Endothelial cell of umbilical vein (primary cell): ENCODE results near the gene NSMCE1. TPM values are rescaled to one million over a fixed set of nuclear protein-coding genes. Genes with fewer than 3 reads are reported as not detected.

Experiments
- BruUV-seq: library from RNA; stranded (reverse); fragments of 400-500 nt; replicated peaks from 2 replicates; lab custom pipeline; 2021; lab: Mats Ljungman, UMichigan
- CTCF ChIA-PET: fragments of 300-600, 350-600 bp; sonication (Branson Sonifier 250); formaldehyde crosslinking; loops from one replicate; lab custom pipeline; 2021; ENCODE audit warnings: antibody characterized with exemption, inconsistent platforms; lab: Charles Lee
- POLR2A ChIA-PET: fragments of 300-600, 350-600 bp; sonication (Branson Sonifier 250); formaldehyde crosslinking; loops from one replicate; lab custom pipeline; 2021; ENCODE audit warnings: antibody characterized with exemption, inconsistent platforms; lab: Charles Lee
- DNase-seq: peaks from one replicate; pipeline ENCODE4 v3.0.0-alpha.2; 2011; ENCODE audit warnings: low read depth, low spot score
- FAIRE-seq: peaks from 2 replicates; lab custom pipeline; 2011; peaks lifted over from hg19 to GRCh38; lab: Jason Lieb, UNC
- H2AFZ ChIP-seq: 2 replicates; pipeline ENCODE4 v1.6.0; 2012; ENCODE audit warnings: low read depth, low read length, control low read depth, inconsistent platforms
- H3K27ac ChIP-seq: 2 replicates; pipeline ENCODE4 v1.5.1; 2011; ENCODE audit warnings: low read depth, mild to moderate bottlenecking, control low read depth, low read length, moderate library complexity; ENCODE audit not compliant: insufficient read depth
- H3K27me3 ChIP-seq, 2 experiments: 2 replicates each; pipeline versions ENCODE4 v1.6.0 to v1.6.1; 2011; ENCODE audit warnings: low read length in 2 of 2, mixed read lengths in 1 of 2; ENCODE audit not compliant: control insufficient read depth in 2 of 2, insufficient read depth in 2 of 2
- H3K36me3 ChIP-seq, 2 experiments: 2 replicates in 1 of 2; 3 replicates in 1 of 2; pipeline ENCODE4 v1.5.1; 2011; ENCODE audit warnings: low read length in 2 of 2, mild to moderate bottlenecking in 1 of 2, moderate library complexity in 1 of 2; ENCODE audit not compliant: control insufficient read depth in 2 of 2, insufficient read depth in 2 of 2; ENCODE audit errors: extremely low read depth in 1 of 2
- H3K4me1 ChIP-seq: 3 replicates; pipeline ENCODE4 v1.5.1; 2011; ENCODE audit warnings: mild to moderate bottlenecking, low read length; ENCODE audit not compliant: control insufficient read depth, insufficient read depth; ENCODE audit errors: extremely low read depth
- H3K4me2 ChIP-seq: 2 replicates; pipeline ENCODE4 v1.6.1; 2011; ENCODE audit warnings: low read length, control low read depth, mixed read lengths; ENCODE audit not compliant: insufficient read depth
- H3K4me3 ChIP-seq, 3 experiments: fragments of 200-600 bp in 1 of 3; sonication (generic), shearing (Covaris generic) in 1 of 3; replicated peaks in 1 of 3; 2 replicates each; pipeline ENCODE4 v1.5.1; 2011 to 2016; ENCODE audit warnings: control low read depth in 3 of 3, low read length in 3 of 3, mild to moderate bottlenecking in 2 of 3, inconsistent platforms in 1 of 3, low read depth in 1 of 3, moderate library complexity in 1 of 3; ENCODE audit not compliant: insufficient read depth in 1 of 3
- H3K79me2 ChIP-seq: 2 replicates; pipeline ENCODE4 v1.6.0; 2012; ENCODE audit warnings: low read length, inconsistent platforms; ENCODE audit not compliant: control insufficient read depth, insufficient read depth
- H3K9ac ChIP-seq: replicated peaks from 2 replicates; pipeline ENCODE3; 2011; ENCODE audit warnings: low read length, control low read depth; ENCODE audit not compliant: insufficient read depth; ENCODE audit errors: extremely low read depth
- H3K9me1 ChIP-seq: replicated peaks from 3 replicates; pipeline ENCODE4 v1.6.0; 2011; ENCODE audit warnings: mild to moderate bottlenecking, low read length; ENCODE audit not compliant: control insufficient read depth, insufficient read depth; ENCODE audit errors: extremely low read depth
- H3K9me3 ChIP-seq: replicated peaks from 2 replicates; pipeline ENCODE4 v1.5.1; 2012; ENCODE audit warnings: low read length, inconsistent platforms; ENCODE audit not compliant: control insufficient read depth, insufficient read depth
- H4K20me1 ChIP-seq: replicated peaks from 2 replicates; pipeline ENCODE3; 2011; ENCODE audit warnings: mild to moderate bottlenecking, low read length; ENCODE audit not compliant: control insufficient read depth, insufficient read depth; ENCODE audit errors: extremely low read depth
- EZH2 ChIP-seq: IDR thresholded peaks from 2 replicates; pipeline ENCODE4 v1.6.1; 2012; ENCODE audit warnings: borderline replicate concordance, low read depth, mild to moderate bottlenecking, moderate library complexity, low read length, inconsistent platforms; ENCODE audit not compliant: severe bottlenecking
- FOS ChIP-seq: IDR thresholded peaks from 2 replicates; pipeline ENCODE4 v1.6.1; 2011; ENCODE audit warnings: mild to moderate bottlenecking, low read length, moderate library complexity, borderline replicate concordance; ENCODE audit not compliant: insufficient read depth
- GATA2 ChIP-seq: IDR thresholded peaks from 2 replicates; pipeline ENCODE4 v1.7.0; 2011; ENCODE audit warnings: low read depth, mild to moderate bottlenecking, moderate library complexity, mixed read lengths, low read length; ENCODE audit not compliant: insufficient read length, insufficient read depth
- JUN ChIP-seq: IDR thresholded peaks from 2 replicates; pipeline ENCODE4 v1.6.1; 2011; ENCODE audit warnings: borderline replicate concordance, low read depth; ENCODE audit not compliant: insufficient read length, insufficient read depth
- MYC ChIP-seq: IDR thresholded peaks from one replicate; pipeline ENCODE4 v1.6.1; 2011; ENCODE audit warnings: mild to moderate bottlenecking, low read depth, low read length
- POLR2A ChIP-seq: IDR thresholded peaks from 2 replicates; pipeline ENCODE4 v1.6.1; 2012; ENCODE audit warnings: low read depth, mild to moderate bottlenecking, control low read depth, low read length
- POLR2AphosphoS5 ChIP-seq: IDR thresholded peaks from 2 replicates; pipeline ENCODE4 v1.6.1; 2012; ENCODE audit warnings: low read depth, mild to moderate bottlenecking, control low read depth, low read length, moderate library complexity; ENCODE audit not compliant: insufficient read depth
- dilution Hi-C: fragments of 300-500 bp; cut with MboI; formaldehyde crosslinking; loops from one replicate; pipeline ENCODE4 v1.15.0; 2019; ENCODE audit warnings: low sequenced_read_pairs; ENCODE audit not compliant: extremely low pct_ligation_motif_present
- intact Hi-C: fragments of 100-400 bp; cut with micrococcal nuclease; formaldehyde crosslinking; loops from one replicate; pipeline ENCODE4 v1.10.0; 2022
- polyA plus RNA-seq, 4 experiments: library from polyadenylated mRNA; depleted of rRNA in 3 of 4; stranded (reverse) in 3 of 4; unstranded in 1 of 4; fragments of >200 nt; gene quantifications; 2 replicates each; pipeline versions ENCODE4 v1.2.1 to v1.2.3, GENCODE V29; 2011 to 2012; ENCODE audit warnings: missing spikeins in 1 of 4
- total RNA-seq: library from RNA; stranded (reverse); gene quantifications from 2 replicates; pipeline ENCODE4 v1.2.3, GENCODE V29; 2021
- TF ChIP-seq, protein P1 (sequence below): IDR thresholded peaks from 2 replicates; pipeline ENCODE4 v1.6.1; 2011; ENCODE audit not compliant: insufficient read depth, insufficient read length
- TF ChIP-seq, protein P2 (sequence below), 2 donors: IDR thresholded peaks; 1 replicate in 1 of 2; 2 replicates in 1 of 2; pipeline ENCODE4 v1.5.1; 2011; ENCODE audit warnings: low read length in 2 of 2, mild to moderate bottlenecking in 2 of 2, moderate library complexity in 2 of 2, control low read depth in 1 of 2, inconsistent platforms in 1 of 2, low read depth in 1 of 2; ENCODE audit not compliant: insufficient read depth in 1 of 2; ENCODE audit errors: extremely low read depth in 1 of 2

Gene NSMCE1
- total and polyA plus RNA-seq, 2 donors (not counting 3 experiments of a cell fraction or from before 2014, with no cell fraction given): 23.8 to 42.0 TPM

DNA sequence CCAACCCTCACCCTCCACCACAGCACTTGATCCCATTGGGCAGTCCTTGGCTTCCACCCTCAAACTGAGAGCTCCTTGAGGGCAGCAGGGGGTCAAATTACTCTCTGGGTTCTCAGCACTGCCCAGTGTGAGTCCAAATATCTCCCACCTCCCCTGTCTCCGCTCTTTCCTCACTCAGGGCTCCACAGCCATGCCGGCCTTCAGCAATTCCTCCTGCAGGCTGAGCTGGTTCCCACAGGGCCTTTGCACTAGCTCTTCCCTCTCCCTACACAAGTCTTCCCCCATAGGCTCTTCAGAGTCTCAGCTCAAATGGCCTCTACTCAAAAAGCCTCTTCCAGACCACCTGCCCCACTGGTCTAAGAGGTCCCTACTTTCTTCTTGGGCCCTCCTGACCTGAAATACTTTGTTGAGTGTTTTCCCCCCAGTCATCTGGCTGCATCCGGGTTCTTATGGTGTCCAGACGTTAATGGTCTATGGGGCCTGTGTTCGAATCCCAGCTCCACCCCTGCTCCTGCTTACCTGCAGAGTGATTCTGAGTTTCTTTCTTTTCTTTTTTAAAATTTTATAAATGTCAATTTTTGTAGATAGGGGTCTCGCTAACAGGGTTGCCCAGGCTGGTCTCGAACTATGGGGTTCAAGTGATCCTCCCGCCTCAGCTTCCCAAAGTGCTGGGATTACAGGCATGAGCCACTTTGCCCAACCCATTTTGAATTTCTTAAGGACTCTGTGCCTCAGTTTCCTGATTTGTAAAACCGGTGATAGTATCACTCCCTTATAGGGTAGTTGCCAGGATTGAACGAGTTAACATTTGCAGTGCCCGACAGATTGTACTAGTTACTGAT, 44.2 kb upstream of the NSMCE1 start:
- Histone ChIP-seq H3K9ac (peak overlapping the region; percentile 99), H2AFZ (peak overlapping the region; percentile 38), H3K36me3 (peaks cover 0 to 3% of the 10 kb centered on the region in 2 experiments), H3K4me3 (peak overlapping the region; percentile 78 to 95 (median 86)), H3K9me3 (no peaks in the 10 kb centered on the region), H3K27me3 (no peaks in the 10 kb centered on the region), H4K20me1 (no peaks in the 10 kb centered on the region), H3K79me2 (peaks cover 30% of the 10 kb centered on the region), H3K4me2 (peak overlapping the region; percentile 94), H3K4me1 (peaks cover 39% of the 10 kb centered on the region), H3K27ac (peak overlapping the region; percentile 99), H3K9me1 (no peaks in the 10 kb centered on the region)
- BruUV-seq: no TSS peak
- TF ChIP-seq, protein P1, sequence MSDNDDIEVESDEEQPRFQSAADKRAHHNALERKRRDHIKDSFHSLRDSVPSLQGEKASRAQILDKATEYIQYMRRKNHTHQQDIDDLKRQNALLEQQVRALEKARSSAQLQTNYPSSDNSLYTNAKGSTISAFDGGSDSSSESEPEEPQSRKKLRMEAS: no peak
- TF ChIP-seq MYC (no peak), POLR2AphosphoS5 (no peak), FOS (no peak), POLR2A (no peak), JUN (no peak), GATA2 (no peak), EZH2 (no peak)
- TF ChIP-seq, protein P2, sequence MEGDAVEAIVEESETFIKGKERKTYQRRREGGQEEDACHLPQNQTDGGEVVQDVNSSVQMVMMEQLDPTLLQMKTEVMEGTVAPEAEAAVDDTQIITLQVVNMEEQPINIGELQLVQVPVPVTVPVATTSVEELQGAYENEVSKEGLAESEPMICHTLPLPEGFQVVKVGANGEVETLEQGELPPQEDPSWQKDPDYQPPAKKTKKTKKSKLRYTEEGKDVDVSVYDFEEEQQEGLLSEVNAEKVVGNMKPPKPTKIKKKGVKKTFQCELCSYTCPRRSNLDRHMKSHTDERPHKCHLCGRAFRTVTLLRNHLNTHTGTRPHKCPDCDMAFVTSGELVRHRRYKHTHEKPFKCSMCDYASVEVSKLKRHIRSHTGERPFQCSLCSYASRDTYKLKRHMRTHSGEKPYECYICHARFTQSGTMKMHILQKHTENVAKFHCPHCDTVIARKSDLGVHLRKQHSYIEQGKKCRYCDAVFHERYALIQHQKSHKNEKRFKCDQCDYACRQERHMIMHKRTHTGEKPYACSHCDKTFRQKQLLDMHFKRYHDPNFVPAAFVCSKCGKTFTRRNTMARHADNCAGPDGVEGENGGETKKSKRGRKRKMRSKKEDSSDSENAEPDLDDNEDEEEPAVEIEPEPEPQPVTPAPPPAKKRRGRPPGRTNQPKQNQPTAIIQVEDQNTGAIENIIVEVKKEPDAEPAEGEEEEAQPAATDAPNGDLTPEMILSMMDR (IDR thresholded peaks at IDR 0.05; ENCODE audit: extremely low read depth in 1 of 2, insufficient read depth in 1 of 2, low read depth in 1 of 2, low read length in 2 of 2): no peak
- ChIA-PET CTCF (interaction anchor here (1.3 to 1.7 kb wide), 2 partner anchors 60 to 78 kb away, joined by 3 to 10 read pairs; no protein-coding TSS in a partner anchor), POLR2A (no interaction called here)
- FAIRE-seq (no peak), DNase-seq (no peak)
- intact Hi-C loops (loop anchor here (1.0 kb wide), 1 partner anchor 48 kb away; no protein-coding TSS in a partner anchor), dilution Hi-C loops (no loop called here)
